Measurements from ENCODE around the gene TAS2R13. TPM values are rescaled to one million over a fixed set of nuclear protein-coding genes. Genes with fewer than 3 reads are reported as not detected.

Gene TAS2R13
- total RNA-seq, 1 donor from 2014 or later: 1.1 TPM

GRCh38 chr12:10904686-10905085 is 4.7 kb downstream of the TAS2R13 start:
- intact Hi-C loops (cut with micrococcal nuclease): no loop called here
- DNase-seq: no peak
- H3K36me3 Mint-ChIP-seq (ENCODE audit: low read depth): peaks cover 7% of the 10 kb centered on the region
- H3K4me1 Mint-ChIP-seq: no peaks in the 10 kb centered on the region
- no peak overlapping the region for H3K4me3 Mint-ChIP-seq
- no peak overlapping the region for H3K27ac Mint-ChIP-seq
- H3K27me3 Mint-ChIP-seq: no peaks in the 10 kb centered on the region
- H3K9me3 Mint-ChIP-seq: peaks cover 12% of the 10 kb centered on the region

GRCh38 chr12:10901427-10901826 is 7.9 kb downstream of the TAS2R13 start:
- Mint-ChIP-seq H3K36me3 (ENCODE audit: low read depth) (peaks cover 7% of the 10 kb centered on the region), H3K4me1 (no peaks in the 10 kb centered on the region), H3K4me3 (no peak overlapping the region), H3K27me3 (no peaks in the 10 kb centered on the region), H3K27ac (no peak overlapping the region), H3K9me3 (peaks cover 17% of the 10 kb centered on the region)
- intact Hi-C loops (cut with micrococcal nuclease): no loop called here
- no peak for DNase-seq

GRCh38 chr12:10900972-10901371 is 8.4 kb downstream of the TAS2R13 start:
- Mint-ChIP-seq H3K27ac (no peak overlapping the region), H3K9me3 (peaks cover 17% of the 10 kb centered on the region), H3K36me3 (ENCODE audit: low read depth) (peaks cover 7% of the 10 kb centered on the region), H3K27me3 (no peaks in the 10 kb centered on the region), H3K4me3 (no peak overlapping the region), H3K4me1 (no peaks in the 10 kb centered on the region)
- intact Hi-C loops (cut with micrococcal nuclease): no loop called here
- DNase-seq: no peak

GRCh38 chr12:10900530-10900929 is 8.8 kb downstream of the TAS2R13 start:
- DNase-seq: no peak
- intact Hi-C loops (cut with micrococcal nuclease): no loop called here
- Mint-ChIP-seq H3K27me3 (no peaks in the 10 kb centered on the region), H3K4me3 (no peak overlapping the region), H3K27ac (no peak overlapping the region), H3K4me1 (no peaks in the 10 kb centered on the region), H3K9me3 (peaks cover 17% of the 10 kb centered on the region), H3K36me3 (ENCODE audit: low read depth) (peaks cover 7% of the 10 kb centered on the region)

- Mint-ChIP-seq H3K9me3 (peaks cover 5% of the 10 kb centered on the region), H3K27ac (no peak overlapping the region), H3K4me1 (no peaks in the 10 kb centered on the region), H3K27me3 (no peaks in the 10 kb centered on the region), H3K4me3 (no peak overlapping the region), H3K36me3 (ENCODE audit: low read depth) (no peaks in the 10 kb centered on the region)
- intact Hi-C loops (cut with micrococcal nuclease): no loop called here
- no peak for DNase-seq
These were observed 12.5 kb downstream of the TAS2R13 start for GRCh38 chr12:10896854-10897253.

GRCh38 chr12:10891937-10892336 is 17.4 kb downstream of the TAS2R13 start:
- H3K36me3 Mint-ChIP-seq (ENCODE audit: low read depth): no peaks in the 10 kb centered on the region
- H3K27ac Mint-ChIP-seq: no peak overlapping the region
- no peaks in the 10 kb centered on the region for H3K4me1 Mint-ChIP-seq
- peaks cover 3% of the 10 kb centered on the region for H3K9me3 Mint-ChIP-seq
- H3K4me3 Mint-ChIP-seq: no peak overlapping the region
- no peaks in the 10 kb centered on the region for H3K27me3 Mint-ChIP-seq
- no peak for DNase-seq
- intact Hi-C loops (cut with micrococcal nuclease): no loop called here

GRCh38 chr12:10889226-10889625 is 20.1 kb downstream of the TAS2R13 start:
- no peaks in the 10 kb centered on the region for H3K36me3 Mint-ChIP-seq (ENCODE audit: low read depth)
- peaks cover 1% of the 10 kb centered on the region for H3K4me1 Mint-ChIP-seq
- peaks cover 3% of the 10 kb centered on the region for H3K9me3 Mint-ChIP-seq
- H3K27ac Mint-ChIP-seq: no peak overlapping the region
- DNase-seq: no peak
- no peak overlapping the region for H3K4me3 Mint-ChIP-seq
- intact Hi-C loops (cut with micrococcal nuclease): no loop called here
- no peaks in the 10 kb centered on the region for H3K27me3 Mint-ChIP-seq

- Mint-ChIP-seq H3K4me1 (peaks cover 1% of the 10 kb centered on the region), H3K27me3 (no peaks in the 10 kb centered on the region), H3K36me3 (ENCODE audit: low read depth) (peaks cover 3% of the 10 kb centered on the region), H3K27ac (no peak within 1 kb of the TSS), H3K9me3 (no peaks in the 10 kb centered on the region), H3K4me3 (no peak within 1 kb of the TSS)
- DNase-seq: no peak
- intact Hi-C loops (cut with micrococcal nuclease): no loop called here
These were observed 25.2 kb downstream of the TAS2R13 start, which contains the start of gene PRH1 for GRCh38 chr12:10884086-10884725. Gene PRH1, minus strand, starts transcription at chr12:10884255. Its CDS starts 38 bp downstream, at chr12:10884217.

GRCh38 chr12:10873378-10873777 is 36.0 kb downstream of the TAS2R13 start:
- no peaks in the 10 kb centered on the region for H3K4me1 Mint-ChIP-seq
- peaks cover 2% of the 10 kb centered on the region for H3K9me3 Mint-ChIP-seq
- H3K36me3 Mint-ChIP-seq (ENCODE audit: low read depth): peaks cover 10% of the 10 kb centered on the region
- no peak overlapping the region for H3K4me3 Mint-ChIP-seq
- intact Hi-C loops (cut with micrococcal nuclease): no loop called here
- no peaks in the 10 kb centered on the region for H3K27me3 Mint-ChIP-seq
- DNase-seq: no peak
- H3K27ac Mint-ChIP-seq: no peak overlapping the region

- DNase-seq: no peak
- Mint-ChIP-seq H3K27ac (no peak overlapping the region), H3K4me3 (no peak overlapping the region), H3K36me3 (ENCODE audit: low read depth) (no peaks in the 10 kb centered on the region), H3K4me1 (no peaks in the 10 kb centered on the region), H3K27me3 (no peaks in the 10 kb centered on the region), H3K9me3 (peaks cover 4% of the 10 kb centered on the region)
- intact Hi-C loops (cut with micrococcal nuclease): no loop called here
These were observed 42.0 kb downstream of the TAS2R13 start for GRCh38 chr12:10867381-10867780.

GRCh38 chr12:10863512-10864218 is 45.7 kb downstream of the TAS2R13 start:
- intact Hi-C loops (cut with micrococcal nuclease): no loop called here
- no peaks in the 10 kb centered on the region for H3K4me1 Mint-ChIP-seq
- peaks cover 7% of the 10 kb centered on the region for H3K36me3 Mint-ChIP-seq (ENCODE audit: low read depth)

GRCh38 chr12:10861366-10861765 is 48.0 kb downstream of the TAS2R13 start:
- DNase-seq: no peak
- intact Hi-C loops (cut with micrococcal nuclease): no loop called here
- Mint-ChIP-seq H3K27ac (no peak overlapping the region), H3K4me1 (no peaks in the 10 kb centered on the region), H3K36me3 (ENCODE audit: low read depth) (peaks cover 25% of the 10 kb centered on the region), H3K4me3 (no peak overlapping the region), H3K27me3 (no peaks in the 10 kb centered on the region), H3K9me3 (peaks cover 32% of the 10 kb centered on the region)

More at GRCh38 chr12:10863512-10864218, 45.7 kb downstream of the TAS2R13 start:
- no peak for DNase-seq
- H3K27me3 Mint-ChIP-seq: no peaks in the 10 kb centered on the region
- H3K4me3 Mint-ChIP-seq: no peak overlapping the region
- H3K9me3 Mint-ChIP-seq: peaks cover 23% of the 10 kb centered on the region
- H3K27ac Mint-ChIP-seq: no peak overlapping the region

Data from activated CD4-positive, alpha-beta T cell treated with anti-CD3 and anti-CD28 coated beads, Interleukin-2, amount 10 ng/mL, durations not matched to agents 24 days and 14 days (primary cell).